ENCODE data around the gene SAMM50.
A peak's percentile ranks its signal among the peaks of the same experiment; 100 is the strongest.
"Not testable (repeated sequence)": the region's sequence is repeated elsewhere in the genome, so short reads cannot be mapped to it uniquely, and the experiment has no call there.

Gene SAMM50

GRCh38 chr22:44014241-44014640 lies 59.0 kb downstream of the SAMM50 start:
- Histone ChIP-seq H3K4me3 (ENCODE audit: low read depth, low read length) (no peak overlapping the region), H3K27me3 (ENCODE audit: control insufficient read depth, insufficient read depth, low read length) (no peaks in the 10 kb centered on the region), H3K9ac (ENCODE audit: low read depth, low read length) (no peak overlapping the region), H3K9me3 (ENCODE audit: control insufficient read depth, insufficient read depth, low read length) (no peaks in the 10 kb centered on the region), H3K4me1 (ENCODE audit: control insufficient read depth, insufficient read depth, low read length) (no peaks in the 10 kb centered on the region), H3K36me3 (ENCODE audit: control insufficient read depth, insufficient read depth, low read length) (no peaks in the 10 kb centered on the region)

- H3K36me3 ChIP-seq (ENCODE audit: control insufficient read depth, insufficient read depth, low read length); H3K9ac ChIP-seq (ENCODE audit: low read depth, low read length); H3K4me1 ChIP-seq (ENCODE audit: control insufficient read depth, insufficient read depth, low read length); H3K27me3 ChIP-seq (ENCODE audit: control insufficient read depth, insufficient read depth, low read length); H3K9me3 ChIP-seq (ENCODE audit: control insufficient read depth, insufficient read depth, low read length); H3K4me3 ChIP-seq (ENCODE audit: low read depth, low read length): not testable (repeated sequence)
Observed at GRCh38 chr22:44016586-44016985, 61.3 kb downstream of the SAMM50 start.

- Histone ChIP-seq H3K27me3 (ENCODE audit: control insufficient read depth, insufficient read depth, low read length) (no peaks in the 10 kb centered on the region), H3K9me3 (ENCODE audit: control insufficient read depth, insufficient read depth, low read length) (no peaks in the 10 kb centered on the region), H3K4me3 (ENCODE audit: low read depth, low read length) (no peak overlapping the region), H3K36me3 (ENCODE audit: control insufficient read depth, insufficient read depth, low read length) (no peaks in the 10 kb centered on the region), H3K9ac (ENCODE audit: low read depth, low read length) (no peak overlapping the region), H3K4me1 (ENCODE audit: control insufficient read depth, insufficient read depth, low read length) (no peaks in the 10 kb centered on the region)
Observed at GRCh38 chr22:44018594-44018993, 63.4 kb downstream of the SAMM50 start.

GRCh38 chr22:44019416-44019815 lies 64.2 kb downstream of the SAMM50 start:
- no peaks in the 10 kb centered on the region for H3K27me3 ChIP-seq (ENCODE audit: control insufficient read depth, insufficient read depth, low read length)

GRCh38 chr22:44019846-44020245 lies 64.6 kb downstream of the SAMM50 start:
- H3K9ac ChIP-seq (ENCODE audit: low read depth, low read length): no peak overlapping the region
- H3K4me3 ChIP-seq (ENCODE audit: low read depth, low read length): no peak overlapping the region
- no peaks in the 10 kb centered on the region for H3K27me3 ChIP-seq (ENCODE audit: control insufficient read depth, insufficient read depth, low read length)
- no peaks in the 10 kb centered on the region for H3K9me3 ChIP-seq (ENCODE audit: control insufficient read depth, insufficient read depth, low read length)
- no peaks in the 10 kb centered on the region for H3K4me1 ChIP-seq (ENCODE audit: control insufficient read depth, insufficient read depth, low read length)
- no peaks in the 10 kb centered on the region for H3K36me3 ChIP-seq (ENCODE audit: control insufficient read depth, insufficient read depth, low read length)

More at GRCh38 chr22:44019416-44019815, 64.2 kb downstream of the SAMM50 start:
- Histone ChIP-seq H3K4me1 (ENCODE audit: control insufficient read depth, insufficient read depth, low read length) (no peaks in the 10 kb centered on the region), H3K4me3 (ENCODE audit: low read depth, low read length) (no peak overlapping the region), H3K9me3 (ENCODE audit: control insufficient read depth, insufficient read depth, low read length) (no peaks in the 10 kb centered on the region), H3K36me3 (ENCODE audit: control insufficient read depth, insufficient read depth, low read length) (no peaks in the 10 kb centered on the region), H3K9ac (ENCODE audit: low read depth, low read length) (no peak overlapping the region)

GRCh38 chr22:44020981-44021380 lies 65.7 kb downstream of the SAMM50 start:
- Histone ChIP-seq H3K9ac (ENCODE audit: low read depth, low read length) (no peak overlapping the region), H3K9me3 (ENCODE audit: control insufficient read depth, insufficient read depth, low read length) (no peaks in the 10 kb centered on the region), H3K4me1 (ENCODE audit: control insufficient read depth, insufficient read depth, low read length) (no peaks in the 10 kb centered on the region), H3K36me3 (ENCODE audit: control insufficient read depth, insufficient read depth, low read length) (no peaks in the 10 kb centered on the region), H3K4me3 (ENCODE audit: low read depth, low read length) (no peak overlapping the region), H3K27me3 (ENCODE audit: control insufficient read depth, insufficient read depth, low read length) (no peaks in the 10 kb centered on the region)

- no peaks in the 10 kb centered on the region for H3K4me1 ChIP-seq (ENCODE audit: control insufficient read depth, insufficient read depth, low read length)
- peak overlapping the region; percentile 38 for H3K9ac ChIP-seq (ENCODE audit: low read depth, low read length)
- no peaks in the 10 kb centered on the region for H3K27me3 ChIP-seq (ENCODE audit: control insufficient read depth, insufficient read depth, low read length)
- no peaks in the 10 kb centered on the region for H3K9me3 ChIP-seq (ENCODE audit: control insufficient read depth, insufficient read depth, low read length)
- peak overlapping the region; percentile 54 for H3K4me3 ChIP-seq (ENCODE audit: low read depth, low read length)
- no peaks in the 10 kb centered on the region for H3K36me3 ChIP-seq (ENCODE audit: control insufficient read depth, insufficient read depth, low read length)
Observed at GRCh38 chr22:44023404-44024287, 68.4 kb downstream of the SAMM50 start.

- H3K36me3 ChIP-seq (ENCODE audit: control insufficient read depth, insufficient read depth, low read length): no peaks in the 10 kb centered on the region
- peak within 1 kb of the TSS; percentile 38 for H3K9ac ChIP-seq (ENCODE audit: low read depth, low read length)
- H3K27me3 ChIP-seq (ENCODE audit: control insufficient read depth, insufficient read depth, low read length): no peaks in the 10 kb centered on the region
- no peaks in the 10 kb centered on the region for H3K4me1 ChIP-seq (ENCODE audit: control insufficient read depth, insufficient read depth, low read length)
- no peaks in the 10 kb centered on the region for H3K9me3 ChIP-seq (ENCODE audit: control insufficient read depth, insufficient read depth, low read length)
- peak within 1 kb of the TSS; percentile 54 for H3K4me3 ChIP-seq (ENCODE audit: low read depth, low read length)
Observed at GRCh38 chr22:44024288-44024921, 69.2 kb downstream of the SAMM50 start, which contains the start of gene PARVB. Gene PARVB (plus strand): TSS chr22:44024302. CDS start chr22:44024340, 38 bp downstream.

GRCh38 chr22:44025171-44026065 lies 70.2 kb downstream of the SAMM50 start:
- H3K4me1 ChIP-seq (ENCODE audit: control insufficient read depth, insufficient read depth, low read length): no peaks in the 10 kb centered on the region
- H3K27me3 ChIP-seq (ENCODE audit: control insufficient read depth, insufficient read depth, low read length): no peaks in the 10 kb centered on the region
- no peaks in the 10 kb centered on the region for H3K36me3 ChIP-seq (ENCODE audit: control insufficient read depth, insufficient read depth, low read length)
- H3K9ac ChIP-seq (ENCODE audit: low read depth, low read length): no peak overlapping the region
- H3K9me3 ChIP-seq (ENCODE audit: control insufficient read depth, insufficient read depth, low read length): no peaks in the 10 kb centered on the region
- no peak overlapping the region for H3K4me3 ChIP-seq (ENCODE audit: low read depth, low read length)

- Histone ChIP-seq H3K4me3 (ENCODE audit: low read depth, low read length) (no peak overlapping the region), H3K36me3 (ENCODE audit: control insufficient read depth, insufficient read depth, low read length) (no peaks in the 10 kb centered on the region), H3K4me1 (ENCODE audit: control insufficient read depth, insufficient read depth, low read length) (no peaks in the 10 kb centered on the region), H3K9ac (ENCODE audit: low read depth, low read length) (no peak overlapping the region), H3K9me3 (ENCODE audit: control insufficient read depth, insufficient read depth, low read length) (no peaks in the 10 kb centered on the region), H3K27me3 (ENCODE audit: control insufficient read depth, insufficient read depth, low read length) (no peaks in the 10 kb centered on the region)
Observed at GRCh38 chr22:44026066-44026629, 70.9 kb downstream of the SAMM50 start.

Data from iPS-15b (cell line).